ENCODE measurements around the gene UVRAG.

UVRAG gene

GRCh38 chr11:76148941-76149613 is 334.1 kb downstream of the UVRAG start:
- no peak overlapping the region for H3K4me3 ChIP-seq (replicated peaks; ENCODE audit: low read depth, low read length)
- no peaks in the 10 kb centered on the region for H3K36me3 ChIP-seq (ENCODE audit: control insufficient read depth, insufficient read depth, low read length)
- H3K27me3 ChIP-seq (replicated peaks; ENCODE audit: control insufficient read depth, insufficient read depth, low read length) = no peaks in the 10 kb centered on the region
- no peak for TF ChIP-seq CTCF (IDR thresholded peaks at IDR 0.05; ENCODE audit: insufficient read depth, low read length, poor library complexity, severe bottlenecking)
- no peak for DNase-seq (ENCODE audit: extremely low read depth, insufficient read length)

- TF ChIP-seq CTCF (IDR thresholded peaks at IDR 0.05; ENCODE audit: insufficient read depth, low read length, poor library complexity, severe bottlenecking) = no peak
- no peaks in the 10 kb centered on the region for H3K27me3 ChIP-seq (replicated peaks; ENCODE audit: control insufficient read depth, insufficient read depth, low read length)
- DNase-seq (ENCODE audit: extremely low read depth, insufficient read length) = no peak
- no peaks in the 10 kb centered on the region for H3K36me3 ChIP-seq (ENCODE audit: control insufficient read depth, insufficient read depth, low read length)
- no peak overlapping the region for H3K4me3 ChIP-seq (replicated peaks; ENCODE audit: low read depth, low read length)
These were observed 334.7 kb downstream of the UVRAG start for GRCh38 chr11:76149713-76150112.

- DNase-seq (ENCODE audit: extremely low read depth, insufficient read length) = no peak
- Histone ChIP-seq H3K4me3 (replicated peaks; ENCODE audit: low read depth, low read length) (no peak overlapping the region), H3K36me3 (ENCODE audit: control insufficient read depth, insufficient read depth, low read length) (no peaks in the 10 kb centered on the region), H3K27me3 (replicated peaks; ENCODE audit: control insufficient read depth, insufficient read depth, low read length) (no peaks in the 10 kb centered on the region)
- TF ChIP-seq CTCF (IDR thresholded peaks at IDR 0.05; ENCODE audit: insufficient read depth, low read length, poor library complexity, severe bottlenecking) = no peak
These were observed 335.1 kb downstream of the UVRAG start for GRCh38 chr11:76150141-76150540.

- no peak overlapping the region for H3K4me3 ChIP-seq (replicated peaks; ENCODE audit: low read depth, low read length)
- DNase-seq (ENCODE audit: extremely low read depth, insufficient read length) = no peak
- TF ChIP-seq CTCF (IDR thresholded peaks at IDR 0.05; ENCODE audit: insufficient read depth, low read length, poor library complexity, severe bottlenecking) = no peak
These were observed 336.6 kb downstream of the UVRAG start for GRCh38 chr11:76151556-76152085.

GRCh38 chr11:76152086-76152681 is 337.2 kb downstream of the UVRAG start:
- peak; percentile 81 for DNase-seq (ENCODE audit: extremely low read depth, insufficient read length)
- TF ChIP-seq CTCF (IDR thresholded peaks at IDR 0.05; ENCODE audit: insufficient read depth, low read length, poor library complexity, severe bottlenecking) = peak; percentile 99
- Histone ChIP-seq H3K27me3 (replicated peaks; ENCODE audit: control insufficient read depth, insufficient read depth, low read length) (no peaks in the 10 kb centered on the region; the same call in 1 of the 2 replicates), H3K4me3 (replicated peaks; ENCODE audit: low read depth, low read length) (peak overlapping the region; percentile 58), H3K36me3 (ENCODE audit: control insufficient read depth, insufficient read depth, low read length) (no peaks in the 10 kb centered on the region)

More at GRCh38 chr11:76151556-76152085, 336.6 kb downstream of the UVRAG start:
- Histone ChIP-seq H3K36me3 (ENCODE audit: control insufficient read depth, insufficient read depth, low read length) (no peaks in the 10 kb centered on the region), H3K27me3 (replicated peaks; ENCODE audit: control insufficient read depth, insufficient read depth, low read length) (no peaks in the 10 kb centered on the region)
